ENCODE measurements around the gene FAF2. TPM values are rescaled to one million over a fixed set of nuclear protein-coding genes. Genes with fewer than 3 reads are reported as not detected.
A peak's percentile ranks its signal among the peaks of the same experiment; 100 is the strongest.
"Not testable (repeated sequence)": the region's sequence is repeated elsewhere in the genome, so short reads cannot be mapped to it uniquely, and the experiment has no call there.

The FAF2 gene
- total RNA-seq, 1 experiment from 2014 or later = 78.4 TPM

DNA sequence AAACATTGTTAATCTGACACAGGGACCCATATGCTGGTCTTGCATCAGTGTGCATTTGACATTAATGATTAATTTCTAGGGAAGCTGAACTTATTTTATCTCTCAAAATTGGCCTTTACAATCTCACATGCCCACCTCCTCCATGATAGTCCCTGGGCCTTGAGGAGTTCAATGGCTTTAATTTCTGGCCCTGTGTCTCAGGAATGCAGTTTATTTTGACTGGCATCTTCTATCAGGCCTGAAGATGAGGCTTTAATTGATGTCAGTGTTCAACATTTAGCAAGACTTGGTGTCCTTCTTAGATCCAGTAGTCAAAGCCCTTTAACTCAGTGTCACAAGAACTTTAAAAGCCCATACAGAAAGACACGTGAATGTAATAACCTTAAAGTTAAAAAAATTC, 21.3 kb upstream of the FAF2 start:
- Histone ChIP-seq H3K27ac (no peak overlapping the region), H3K4me3 (no peak overlapping the region), H3K9me3 (replicated peaks) (no peaks in the 10 kb centered on the region; the same call in 1 of the 2 replicates), H3K36me3 (no peaks in the 10 kb centered on the region), H3K4me1 (replicated peaks) (peaks cover 4% of the 10 kb centered on the region), H3K27me3 (replicated peaks) (0 out of 2 replicates have a peak, but pooled peaks cover 7% of the 10 kb centered on the region)
- no peak for DNase-seq (ENCODE audit: low read depth in 1 of 2, low spot score in 2 of 2)

DNA sequence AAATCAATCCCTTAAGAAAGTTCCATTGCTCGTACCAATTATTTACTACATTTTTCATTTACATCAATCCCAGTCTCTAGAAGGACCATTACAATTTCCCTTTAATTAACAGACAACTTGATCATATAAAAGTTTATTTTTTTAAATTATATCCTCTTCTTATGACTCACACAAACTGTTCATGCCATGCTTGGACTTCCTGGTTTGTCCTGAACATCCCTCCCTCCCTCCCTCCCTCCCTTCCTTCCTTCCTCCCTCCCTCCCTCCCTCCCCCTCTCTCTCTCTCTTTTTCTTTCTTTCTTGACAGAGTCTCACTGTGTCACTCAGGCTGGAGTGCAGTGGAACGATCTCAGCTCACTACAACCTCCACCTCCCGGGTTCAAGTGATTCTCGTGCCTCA, 20.2 kb upstream of the FAF2 start:
- DNase-seq (ENCODE audit: low read depth in 1 of 2, low spot score in 2 of 2) = no peak
- H3K27ac ChIP-seq = no peak overlapping the region
- peaks cover 4% of the 10 kb centered on the region for H3K4me1 ChIP-seq (replicated peaks)
- no peak overlapping the region for H3K4me3 ChIP-seq
- 0 out of 2 replicates have a peak, but pooled peaks cover 10% of the 10 kb centered on the region for H3K27me3 ChIP-seq (replicated peaks)
- no peaks in the 10 kb centered on the region for H3K36me3 ChIP-seq
- no peaks in the 10 kb centered on the region; the same call in 1 of the 2 replicates for H3K9me3 ChIP-seq (replicated peaks)

DNA sequence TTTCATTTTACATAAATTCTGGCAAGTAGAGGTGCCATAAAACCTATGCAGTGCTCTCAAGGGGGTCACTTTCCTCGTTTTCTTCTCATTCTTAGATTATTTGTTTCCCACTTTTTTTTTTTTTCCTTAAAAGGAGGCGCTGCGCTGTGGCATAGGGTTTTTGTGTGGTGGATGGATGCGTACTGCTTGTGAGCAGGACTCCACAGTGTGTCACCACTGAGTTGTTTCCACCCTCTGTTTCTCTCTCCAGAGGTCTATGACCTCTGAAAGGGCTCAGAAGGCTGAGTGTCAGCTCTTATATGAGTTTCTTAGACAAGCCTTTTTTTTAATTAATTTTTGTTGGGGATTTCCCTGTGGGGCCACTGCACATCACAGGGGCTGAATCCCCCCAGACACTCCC, 18.2 kb upstream of the FAF2 start:
- Histone ChIP-seq H3K4me3 (no peak overlapping the region), H3K9me3 (replicated peaks) (no peaks in the 10 kb centered on the region), H3K36me3 (no peaks in the 10 kb centered on the region), H3K4me1 (replicated peaks) (peaks cover 4% of the 10 kb centered on the region), H3K27me3 (replicated peaks) (0 out of 2 replicates have a peak, but pooled peaks cover 8% of the 10 kb centered on the region), H3K27ac (no peak overlapping the region)
- DNase-seq (ENCODE audit: low read depth in 1 of 2, low spot score in 2 of 2) = no peak

- Histone ChIP-seq H3K36me3 (no peaks in the 10 kb centered on the region), H3K9me3 (replicated peaks) (no peaks in the 10 kb centered on the region), H3K27ac (no peak overlapping the region), H3K4me3 (no peak overlapping the region), H3K4me1 (replicated peaks) (peaks cover 15% of the 10 kb centered on the region), H3K27me3 (replicated peaks) (0 out of 2 replicates have a peak, but pooled peaks cover 8% of the 10 kb centered on the region)
- DNase-seq (ENCODE audit: low read depth in 1 of 2, low spot score in 2 of 2) = no peak
These were observed 15.5 kb upstream of the FAF2 start for GRCh38 chr5:176432707-176433106.

- peak in 1 of 2 experiments; percentile 32 for DNase-seq (ENCODE audit: low read depth in 1 of 2, low spot score in 2 of 2)
- Histone ChIP-seq H3K9me3 (replicated peaks) (no peaks in the 10 kb centered on the region), H3K27ac (peak overlapping the region; percentile 5; the same call in 1 of the 2 replicates), H3K4me3 (no peak overlapping the region; the same call in 1 of the 2 replicates), H3K36me3 (no peaks in the 10 kb centered on the region), H3K4me1 (replicated peaks) (peaks cover 46% of the 10 kb centered on the region), H3K27me3 (replicated peaks) (0 out of 2 replicates have a peak, but pooled peaks cover 5% of the 10 kb centered on the region)
These were observed 11.5 kb upstream of the FAF2 start for GRCh38 chr5:176436656-176437055.

- DNase-seq (ENCODE audit: low read depth in 1 of 2, low spot score in 2 of 2) = peak; percentile 85
- H3K4me1 ChIP-seq (replicated peaks) = peaks cover 52% of the 10 kb centered on the region
- no peak overlapping the region for H3K4me3 ChIP-seq
- no peak overlapping the region for H3K27ac ChIP-seq
- no peaks in the 10 kb centered on the region for H3K9me3 ChIP-seq (replicated peaks)
- H3K36me3 ChIP-seq = no peaks in the 10 kb centered on the region
- no peaks in the 10 kb centered on the region for H3K27me3 ChIP-seq (replicated peaks)
These were observed 9.0 kb upstream of the FAF2 start for GRCh38 chr5:176438959-176439757.

DNA sequence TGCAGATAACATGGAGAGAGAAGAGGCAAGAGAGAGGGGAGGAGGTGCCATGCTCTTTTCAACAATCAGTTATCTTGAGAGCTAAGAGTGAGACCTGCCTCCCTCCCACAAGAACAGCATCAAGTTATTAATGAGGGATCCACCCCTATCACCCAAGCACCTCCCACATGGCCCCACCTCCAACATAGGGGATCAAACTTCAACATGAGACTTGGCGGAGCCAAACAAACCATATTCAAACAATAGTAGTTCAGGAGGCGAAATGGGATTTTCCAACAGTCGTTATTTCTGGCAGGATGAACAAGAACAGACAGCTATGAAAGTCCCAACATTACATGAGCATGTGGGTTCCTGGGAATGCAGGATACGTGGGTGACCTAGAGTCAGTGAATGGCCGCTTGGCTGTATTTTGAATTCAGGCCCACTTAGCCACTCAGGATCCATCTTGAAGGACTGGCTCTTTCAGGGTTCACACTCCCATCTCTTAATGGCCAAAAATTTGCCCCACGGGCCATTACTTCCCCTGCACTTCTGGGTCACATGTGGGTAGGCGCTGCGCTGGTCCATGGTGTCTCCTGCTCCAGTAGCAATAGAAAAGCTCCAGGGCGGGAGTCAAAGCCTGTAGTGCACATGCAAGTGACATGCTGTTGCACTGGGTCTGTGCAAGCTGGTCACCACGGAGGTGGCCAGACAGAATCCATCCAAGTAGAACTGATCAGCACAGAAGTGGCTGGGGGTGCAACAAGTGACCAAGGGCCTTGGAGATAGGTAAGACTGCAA, 7.1 kb upstream of the FAF2 start:
- Histone ChIP-seq H3K4me1 (replicated peaks) (peaks cover 52% of the 10 kb centered on the region), H3K4me3 (no peak overlapping the region), H3K36me3 (no peaks in the 10 kb centered on the region), H3K27me3 (replicated peaks) (no peaks in the 10 kb centered on the region), H3K27ac (0 out of 2 replicates have a peak overlapping the region, but pooled peaks have one; percentile 12), H3K9me3 (replicated peaks) (no peaks in the 10 kb centered on the region)
- peak; percentile 58 to 67 for DNase-seq (ENCODE audit: low read depth in 1 of 2, low spot score in 2 of 2)

GRCh38 chr5:176441921-176442323, 6.3 kb upstream of the FAF2 start:
- H3K27me3 ChIP-seq (replicated peaks) = no peaks in the 10 kb centered on the region
- H3K36me3 ChIP-seq = no peaks in the 10 kb centered on the region
- no peak for DNase-seq (ENCODE audit: low read depth in 1 of 2, low spot score in 2 of 2)
- no peak overlapping the region for H3K4me3 ChIP-seq
- H3K4me1 ChIP-seq (replicated peaks) = peaks cover 48% of the 10 kb centered on the region
- no peak overlapping the region for H3K27ac ChIP-seq
- no peaks in the 10 kb centered on the region for H3K9me3 ChIP-seq (replicated peaks)

- H3K27me3 ChIP-seq (replicated peaks); H3K9me3 ChIP-seq (replicated peaks); H3K36me3 ChIP-seq; H3K4me3 ChIP-seq; DNase-seq (ENCODE audit: low read depth in 1 of 2, low spot score in 2 of 2); H3K27ac ChIP-seq: not testable (repeated sequence)
- peaks cover 49% of the 10 kb centered on the region for H3K4me1 ChIP-seq (replicated peaks)
These were observed 5.3 kb upstream of the FAF2 start for GRCh38 chr5:176442911-176443310.

GRCh38 chr5:176444742-176445141, 3.4 kb upstream of the FAF2 start:
- H3K4me3 ChIP-seq = no peak overlapping the region
- DNase-seq (ENCODE audit: low read depth in 1 of 2, low spot score in 2 of 2) = no peak

DNA sequence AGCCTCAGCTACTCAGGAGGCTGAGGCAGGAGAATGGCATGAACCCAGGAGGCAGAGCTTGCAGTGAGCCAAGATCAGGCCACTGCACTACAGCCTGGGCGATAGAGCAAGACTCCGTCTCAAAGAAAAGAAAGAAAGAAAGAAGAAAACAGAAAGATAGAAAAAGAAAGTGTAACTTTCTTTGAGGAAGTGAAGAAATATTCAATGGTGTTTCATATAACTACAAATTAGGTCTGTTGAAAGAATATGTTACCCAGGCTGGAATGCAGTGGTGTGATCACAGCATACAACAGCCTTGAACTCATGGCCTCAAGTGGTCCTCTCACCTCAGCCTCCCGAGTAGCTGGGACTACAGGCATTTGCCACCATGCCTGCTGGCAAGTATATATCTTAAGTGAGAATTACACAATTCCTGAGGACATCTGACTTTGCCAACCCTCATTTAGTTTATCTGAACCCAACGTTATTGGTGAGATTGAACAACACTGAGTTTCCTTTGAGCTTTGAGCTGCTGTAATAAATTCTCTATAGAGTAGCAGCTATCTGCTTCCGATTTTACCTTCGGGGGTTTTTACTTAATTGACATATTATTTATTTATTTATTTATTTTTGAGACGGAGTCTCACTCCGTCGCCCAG, 2.0 kb upstream of the FAF2 start:
- peaks cover 17% of the 10 kb centered on the region for H3K36me3 ChIP-seq
- peaks cover 32% of the 10 kb centered on the region for H3K4me1 ChIP-seq (replicated peaks)
- H3K27ac ChIP-seq = no peak overlapping the region
- H3K27me3 ChIP-seq (replicated peaks) = no peaks in the 10 kb centered on the region
- no peak overlapping the region for H3K4me3 ChIP-seq
- no peak for DNase-seq (ENCODE audit: low read depth in 1 of 2, low spot score in 2 of 2)
- H3K9me3 ChIP-seq (replicated peaks) = no peaks in the 10 kb centered on the region

More at GRCh38 chr5:176444742-176445141, 3.4 kb upstream of the FAF2 start:
- H3K9me3 ChIP-seq (replicated peaks) = no peaks in the 10 kb centered on the region
- no peaks in the 10 kb centered on the region for H3K27me3 ChIP-seq (replicated peaks)
- H3K27ac ChIP-seq = no peak overlapping the region
- H3K4me1 ChIP-seq (replicated peaks) = peaks cover 42% of the 10 kb centered on the region
- H3K36me3 ChIP-seq = peaks cover 12% of the 10 kb centered on the region

DNA sequence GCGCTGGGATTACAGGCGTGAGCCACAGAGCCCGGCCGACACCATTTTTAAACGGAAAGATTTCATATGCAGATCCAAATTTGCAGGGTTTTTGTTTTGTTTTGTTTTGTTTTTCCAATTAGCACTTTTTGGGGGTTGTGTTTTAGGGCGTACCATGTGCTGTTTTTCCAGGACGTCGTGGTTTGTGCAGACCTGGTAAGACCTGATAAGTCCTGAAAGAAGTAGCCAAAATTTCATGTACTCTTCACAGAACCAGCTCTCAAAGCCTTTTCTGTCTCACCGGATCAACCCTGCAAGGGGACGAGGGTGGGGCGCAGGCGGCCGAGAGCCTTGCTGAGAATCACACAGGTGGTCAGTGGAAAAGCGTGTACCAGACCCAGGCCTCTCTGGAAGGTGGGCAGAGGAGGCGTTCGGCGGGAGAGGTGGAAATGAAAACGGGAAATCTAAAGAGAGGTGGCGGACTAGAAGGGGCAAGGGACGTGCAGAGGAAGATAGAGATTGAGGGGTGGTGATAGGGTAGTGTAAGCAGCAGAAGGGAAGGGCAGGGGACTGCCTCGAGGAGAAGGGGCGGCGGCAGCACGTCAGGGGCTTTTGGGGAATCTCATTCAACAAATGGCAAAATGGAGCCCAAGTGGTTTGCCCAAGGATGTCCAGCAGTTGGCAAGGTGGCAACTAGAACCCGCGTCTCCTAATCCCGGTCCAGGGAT, 1.1 kb upstream of the FAF2 start:
- H3K27me3 ChIP-seq (replicated peaks) = no peaks in the 10 kb centered on the region
- peaks cover 19% of the 10 kb centered on the region for H3K36me3 ChIP-seq
- peak overlapping the region; percentile 59 for H3K4me3 ChIP-seq
- H3K4me1 ChIP-seq (replicated peaks) = peaks cover 23% of the 10 kb centered on the region
- no peaks in the 10 kb centered on the region for H3K9me3 ChIP-seq (replicated peaks)
- no peak for DNase-seq (ENCODE audit: low read depth in 1 of 2, low spot score in 2 of 2)
- H3K27ac ChIP-seq = peak overlapping the region; percentile 49

- H3K36me3 ChIP-seq = peaks cover 24% of the 10 kb centered on the region
- H3K9me3 ChIP-seq (replicated peaks) = no peaks in the 10 kb centered on the region
- H3K27me3 ChIP-seq (replicated peaks) = no peaks in the 10 kb centered on the region
- peak overlapping the region; percentile 49 for H3K27ac ChIP-seq
- DNase-seq (ENCODE audit: low read depth in 1 of 2, low spot score in 2 of 2) = no peak
- H3K4me1 ChIP-seq (replicated peaks) = peaks cover 21% of the 10 kb centered on the region
- H3K4me3 ChIP-seq = peak overlapping the region; percentile 59
These were observed 601 bp upstream of the FAF2 start for GRCh38 chr5:176447591-176447977.

All from SJSA1 (cell line).